A673 (cell line): ENCODE results near the gene ADM2. TPM values are rescaled to one million over a fixed set of nuclear protein-coding genes. Genes with fewer than 3 reads are reported as not detected.

Source experiments
- BruUV-seq: library from RNA; stranded (reverse); fragments of 400-500 nt; replicated peaks from 2 replicates; lab custom pipeline; 2021; lab: Mats Ljungman, UMichigan
- CTCF ChIA-PET: fragments of 300-600 bp; sonication (Branson Sonifier 250); formaldehyde crosslinking; loops from one replicate; lab custom pipeline; 2022; ENCODE audit warnings: antibody characterized with exemption; lab: Charles Lee
- POLR2A ChIA-PET: fragments of 300-600 bp; sonication (Branson Sonifier 250); formaldehyde crosslinking; loops from one replicate; lab custom pipeline; 2022; ENCODE audit warnings: antibody characterized with exemption; ENCODE audit not compliant: low non-redundant PET; lab: Charles Lee
- DNase-seq: peaks from one replicate; pipeline ENCODE4 v3.0.0-alpha.2; 2015; ENCODE audit warnings: low spot score
- H3K27ac ChIP-seq: fragments of 200-600 bp; sonication (generic); 2 replicates; pipeline ENCODE4 v1.5.1; 2016; ENCODE audit warnings: mixed run types, low read depth, mild to moderate bottlenecking, mixed read lengths, antibody characterized with exemption, low read length; ENCODE audit not compliant: poor library complexity, severe bottlenecking
- H3K27me3 ChIP-seq: fragments of 200-600 bp; sonication (generic); replicated peaks from 2 replicates; pipeline ENCODE4 v1.6.1; 2017; ENCODE audit warnings: mixed run types, low read depth, mild to moderate bottlenecking, mixed read lengths, antibody characterized with exemption, low read length; ENCODE audit not compliant: insufficient read depth, poor library complexity
- H3K36me3 ChIP-seq: fragments of 200-600 bp; sonication (generic); 2 replicates; pipeline ENCODE4 v1.6.1; 2016; ENCODE audit warnings: mixed run types, mild to moderate bottlenecking, mixed read lengths, antibody characterized with exemption, low read length; ENCODE audit not compliant: insufficient read depth, poor library complexity, severe bottlenecking
- H3K4me1 ChIP-seq: fragments of 200-600 bp; sonication (generic); 2 replicates; pipeline ENCODE4 v1.6.1; 2017; ENCODE audit warnings: mixed run types, mild to moderate bottlenecking, mixed read lengths, antibody characterized with exemption, low read length; ENCODE audit not compliant: insufficient read depth, poor library complexity, severe bottlenecking
- H3K4me3 ChIP-seq: fragments of 200-600 bp; sonication (generic); 2 replicates; pipeline ENCODE4 v1.5.1; 2016; ENCODE audit warnings: low read depth, mixed run types, mild to moderate bottlenecking, mixed read lengths, low read length; ENCODE audit not compliant: poor library complexity, severe bottlenecking
- H3K9me3 ChIP-seq: fragments of 200-600 bp; sonication (generic); 2 replicates; pipeline ENCODE4 v1.6.1; 2016; ENCODE audit warnings: mixed run types, low read depth, mild to moderate bottlenecking, mixed read lengths, antibody characterized with exemption, low read length; ENCODE audit not compliant: poor library complexity, severe bottlenecking
- EZH2 ChIP-seq: fragments of 200-600 bp; sonication (generic); IDR thresholded peaks from 2 replicates; pipeline ENCODE4 v1.6.1; 2017; ENCODE audit warnings: borderline replicate concordance, low read depth, mild to moderate bottlenecking, mixed read lengths, antibody characterized with exemption, low read length; ENCODE audit not compliant: poor library complexity, severe bottlenecking
- intact Hi-C: fragments of 100-400 bp; cut with micrococcal nuclease; formaldehyde crosslinking; loops from one replicate; pipeline ENCODE4 v1.10.0; 2022; ENCODE audit not compliant: unreplicated experiment
- total RNA-seq: library from RNA; stranded (reverse); gene quantifications from 2 replicates; pipeline ENCODE4 v1.2.3, GENCODE V29; 2021
- TF ChIP-seq, protein P1 (sequence below): fragments of 300-800, 200-600 bp; sonication (generic); conservative IDR thresholded peaks from 2 replicates; pipeline ENCODE4 v1.5.1; 2017; ENCODE audit warnings: low read depth, mild to moderate bottlenecking, antibody characterized with exemption, low read length, moderate library complexity, mixed read lengths

Gene ADM2
- total RNA-seq, 1 experiment from 2014 or later: 5.4 TPM

DNA sequence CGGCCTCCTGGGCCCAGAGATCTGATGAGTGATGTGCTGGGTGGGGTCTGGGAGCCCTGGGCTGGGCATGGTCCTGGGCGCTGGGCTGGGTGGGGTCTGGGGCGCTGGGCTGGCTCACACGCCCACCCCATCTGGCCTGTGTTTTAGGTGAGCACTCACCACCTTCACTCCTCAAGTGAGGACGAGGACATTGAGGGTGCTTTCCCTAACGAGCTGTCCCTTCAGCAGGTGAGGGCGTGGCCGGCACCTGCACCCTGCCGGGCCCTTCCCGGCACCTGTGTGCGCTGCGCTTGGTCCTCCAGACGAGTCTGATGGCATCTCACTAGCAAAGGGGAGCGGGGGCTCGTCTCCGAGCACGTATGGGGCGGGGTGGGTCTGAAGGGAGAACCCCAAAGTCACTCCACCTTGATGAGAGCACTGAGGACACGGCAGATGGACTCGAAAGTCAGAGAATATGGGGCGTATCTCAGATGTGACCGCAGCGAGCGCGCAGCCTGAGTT lies 44.5 kb upstream of the ADM2 start:
- ChIA-PET POLR2A (no interaction called here), CTCF (no interaction called here)
- Histone ChIP-seq H3K27ac (no peak overlapping the region), H3K27me3 (no peaks in the 10 kb centered on the region), H3K4me1 (no peaks in the 10 kb centered on the region), H3K4me3 (no peak overlapping the region), H3K9me3 (no peaks in the 10 kb centered on the region), H3K36me3 (peaks cover 55% of the 10 kb centered on the region)
- intact Hi-C loops: no loop called here
- TF ChIP-seq EZH2: no peak
- TF ChIP-seq, protein P1, sequence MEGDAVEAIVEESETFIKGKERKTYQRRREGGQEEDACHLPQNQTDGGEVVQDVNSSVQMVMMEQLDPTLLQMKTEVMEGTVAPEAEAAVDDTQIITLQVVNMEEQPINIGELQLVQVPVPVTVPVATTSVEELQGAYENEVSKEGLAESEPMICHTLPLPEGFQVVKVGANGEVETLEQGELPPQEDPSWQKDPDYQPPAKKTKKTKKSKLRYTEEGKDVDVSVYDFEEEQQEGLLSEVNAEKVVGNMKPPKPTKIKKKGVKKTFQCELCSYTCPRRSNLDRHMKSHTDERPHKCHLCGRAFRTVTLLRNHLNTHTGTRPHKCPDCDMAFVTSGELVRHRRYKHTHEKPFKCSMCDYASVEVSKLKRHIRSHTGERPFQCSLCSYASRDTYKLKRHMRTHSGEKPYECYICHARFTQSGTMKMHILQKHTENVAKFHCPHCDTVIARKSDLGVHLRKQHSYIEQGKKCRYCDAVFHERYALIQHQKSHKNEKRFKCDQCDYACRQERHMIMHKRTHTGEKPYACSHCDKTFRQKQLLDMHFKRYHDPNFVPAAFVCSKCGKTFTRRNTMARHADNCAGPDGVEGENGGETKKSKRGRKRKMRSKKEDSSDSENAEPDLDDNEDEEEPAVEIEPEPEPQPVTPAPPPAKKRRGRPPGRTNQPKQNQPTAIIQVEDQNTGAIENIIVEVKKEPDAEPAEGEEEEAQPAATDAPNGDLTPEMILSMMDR: no peak
- BruUV-seq: no TSS peak
- DNase-seq: no peak

DNA sequence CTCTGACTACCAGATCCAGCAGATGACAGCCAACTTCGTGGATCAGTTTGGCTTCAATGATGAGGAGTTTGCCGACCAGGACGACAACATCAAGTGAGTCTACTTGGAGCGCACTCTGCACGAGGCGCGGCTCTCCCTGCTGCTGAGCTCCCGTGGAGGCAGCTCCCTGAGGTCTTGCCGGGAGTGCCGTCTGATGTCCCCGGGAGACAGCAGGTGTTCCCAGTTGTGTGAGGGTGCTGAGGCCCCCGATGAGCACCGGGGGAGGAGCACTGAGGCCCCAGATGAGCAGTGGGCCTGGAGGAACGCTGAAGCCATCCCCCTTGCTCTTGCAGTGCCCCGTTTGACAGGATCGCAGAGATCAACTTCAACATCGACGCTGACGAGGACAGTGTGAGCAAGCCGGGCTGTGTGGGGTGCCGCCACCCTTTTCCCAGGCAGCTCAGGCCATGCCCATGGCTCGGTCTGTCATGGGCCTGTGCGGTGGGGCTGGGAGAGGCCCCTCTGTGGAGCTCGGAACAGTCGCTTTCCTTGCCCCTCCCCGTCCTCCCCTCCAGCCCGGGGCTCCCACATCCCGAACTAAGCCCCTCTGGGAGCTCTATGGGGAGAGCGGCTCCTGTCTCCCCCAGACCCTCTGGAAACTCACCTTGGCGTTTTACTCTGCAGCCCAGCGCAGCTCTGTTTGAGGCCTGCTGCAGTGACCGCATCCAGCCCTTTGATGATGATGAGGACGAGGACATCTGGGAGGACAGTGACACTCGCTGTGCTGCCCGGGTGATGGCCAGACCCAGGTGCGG lies 43.6 kb upstream of the ADM2 start:
- H3K4me3 ChIP-seq: no peak overlapping the region
- no peak for TF ChIP-seq EZH2
- TF ChIP-seq, protein P1: no peak
- H3K27ac ChIP-seq: no peak overlapping the region
- no peak for DNase-seq
- BruUV-seq: no TSS peak
- ChIA-PET POLR2A (no interaction called here), CTCF (interaction anchor here (0.6 kb wide), 1 partner anchor 353 kb away, joined by 3 read pairs; no protein-coding TSS in a partner anchor)
- no peaks in the 10 kb centered on the region for H3K9me3 ChIP-seq
- intact Hi-C loops: no loop called here
- H3K4me1 ChIP-seq: no peaks in the 10 kb centered on the region
- peaks cover 52% of the 10 kb centered on the region for H3K36me3 ChIP-seq
- no peaks in the 10 kb centered on the region for H3K27me3 ChIP-seq

DNA sequence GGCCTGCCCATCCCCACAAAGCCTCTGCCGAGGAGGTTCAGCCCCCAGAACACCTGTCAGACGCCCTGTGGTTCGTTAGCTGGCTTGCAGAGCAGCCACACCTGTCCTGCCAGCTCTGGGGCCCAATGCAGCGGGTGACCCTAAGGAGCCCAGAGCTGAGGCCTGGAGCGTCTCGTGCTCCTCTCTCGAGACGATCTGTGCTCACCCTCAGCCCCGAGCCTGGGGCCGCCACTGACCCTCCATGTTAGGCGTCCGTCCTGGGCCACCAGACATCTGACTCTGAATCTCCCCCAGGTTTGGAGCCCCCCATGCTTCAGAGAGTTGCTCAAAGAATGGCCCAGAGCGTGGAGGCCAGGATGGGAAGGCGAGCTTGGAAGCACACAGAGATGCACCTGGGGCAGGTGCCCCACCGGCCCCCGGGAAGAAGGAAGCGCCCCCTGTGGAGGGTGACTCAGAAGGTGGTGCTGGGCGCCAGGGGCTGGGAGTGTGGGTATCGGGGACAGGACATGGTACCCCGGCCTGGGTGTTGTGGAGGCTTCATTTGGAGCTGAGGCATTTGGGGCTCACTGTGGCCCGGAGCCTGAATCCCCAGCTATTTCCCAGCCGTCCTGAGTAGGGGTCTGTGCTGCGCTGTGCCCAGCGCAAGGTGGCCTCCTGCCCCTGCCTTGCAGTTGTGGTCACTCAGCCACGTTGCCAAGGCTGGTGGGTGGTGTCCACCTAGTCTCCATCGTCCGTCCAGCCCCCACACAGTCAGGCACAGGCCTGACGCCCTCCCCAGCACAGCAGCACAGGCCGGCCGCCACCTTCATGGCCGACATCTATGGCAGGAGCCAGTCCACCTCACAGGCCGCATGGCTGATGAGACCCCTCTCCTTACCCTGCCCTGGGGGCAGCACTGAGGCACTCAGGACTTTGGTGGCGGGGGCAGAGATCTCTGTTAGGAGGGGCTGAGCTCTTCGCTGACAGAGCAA lies 42.8 kb upstream of the ADM2 start:
- no peak for TF ChIP-seq EZH2
- TF ChIP-seq, protein P1: no peak
- DNase-seq: no peak
- Histone ChIP-seq H3K27ac (no peak overlapping the region), H3K36me3 (peaks cover 57% of the 10 kb centered on the region), H3K4me3 (no peak overlapping the region), H3K27me3 (no peaks in the 10 kb centered on the region), H3K9me3 (no peaks in the 10 kb centered on the region), H3K4me1 (no peaks in the 10 kb centered on the region)
- POLR2A ChIA-PET: no interaction called here
- CTCF ChIA-PET: no interaction called here
- intact Hi-C loops: no loop called here
- BruUV-seq: no TSS peak
